ENCODE measurements around the gene KPNA5. TPM values are rescaled to one million over a fixed set of nuclear protein-coding genes. Genes with fewer than 3 reads are reported as not detected.
A peak's percentile ranks its signal among the peaks of the same experiment; 100 is the strongest.

The KPNA5 gene
- total RNA-seq: 10 to 100 TPM; 11.2 to 34.3 TPM
- polyA plus RNA-seq: 1 to 10 TPM; 2.2 to 3.4 TPM
- long read RNA-seq, donor 1, full-length matches to known transcripts: 4 of 195 reads
- long read RNA-seq, donor 1, partial matches to known transcripts: 105 of 195 reads
- long read RNA-seq, donor 1, other reads (novel, unspliced or antisense): 86 of 195 reads
- long read RNA-seq, donor 2: 0 reads
- long read RNA-seq, donor 3, full-length matches to known transcripts: 5 of 5 reads
- long read RNA-seq, donor 3, partial matches to known transcripts: 0 of 5 reads
- long read RNA-seq, donor 3, other reads (novel, unspliced or antisense): 0 of 5 reads
- long read RNA-seq, donor 4, full-length matches to known transcripts: 3 of 3 reads
- long read RNA-seq, donor 4, partial matches to known transcripts: 0 of 3 reads
- long read RNA-seq, donor 4, other reads (novel, unspliced or antisense): 0 of 3 reads
- long read RNA-seq, donor 5, full-length matches to known transcripts: 5 of 16 reads
- long read RNA-seq, donor 5, partial matches to known transcripts: 11 of 16 reads
- long read RNA-seq, donor 5, other reads (novel, unspliced or antisense): 0 of 16 reads

GRCh38 chr6:116680880-116681672, at the start of gene KPNA5:
TSS of gene KPNA5 (plus strand) at chr6:116681211. CDS start at chr6:116681335, 124 bp downstream.
- TF ChIP-seq, protein P1, sequence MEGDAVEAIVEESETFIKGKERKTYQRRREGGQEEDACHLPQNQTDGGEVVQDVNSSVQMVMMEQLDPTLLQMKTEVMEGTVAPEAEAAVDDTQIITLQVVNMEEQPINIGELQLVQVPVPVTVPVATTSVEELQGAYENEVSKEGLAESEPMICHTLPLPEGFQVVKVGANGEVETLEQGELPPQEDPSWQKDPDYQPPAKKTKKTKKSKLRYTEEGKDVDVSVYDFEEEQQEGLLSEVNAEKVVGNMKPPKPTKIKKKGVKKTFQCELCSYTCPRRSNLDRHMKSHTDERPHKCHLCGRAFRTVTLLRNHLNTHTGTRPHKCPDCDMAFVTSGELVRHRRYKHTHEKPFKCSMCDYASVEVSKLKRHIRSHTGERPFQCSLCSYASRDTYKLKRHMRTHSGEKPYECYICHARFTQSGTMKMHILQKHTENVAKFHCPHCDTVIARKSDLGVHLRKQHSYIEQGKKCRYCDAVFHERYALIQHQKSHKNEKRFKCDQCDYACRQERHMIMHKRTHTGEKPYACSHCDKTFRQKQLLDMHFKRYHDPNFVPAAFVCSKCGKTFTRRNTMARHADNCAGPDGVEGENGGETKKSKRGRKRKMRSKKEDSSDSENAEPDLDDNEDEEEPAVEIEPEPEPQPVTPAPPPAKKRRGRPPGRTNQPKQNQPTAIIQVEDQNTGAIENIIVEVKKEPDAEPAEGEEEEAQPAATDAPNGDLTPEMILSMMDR (IDR thresholded peaks at IDR 0.05; ENCODE audit: control extremely low read depth, extremely low read depth): no peak
- WGBS, 2 donors: 0 to 1% methylated on average over 57 to 69 of the region's 69 CpGs
- ATAC-seq (ENCODE audit: insufficient read depth, low FRiP score) (peak; percentile 97), DNase-seq (peak; percentile 96)
- H3K9me3 ChIP-seq (ENCODE audit: control insufficient read depth in 4 of 4, insufficient read depth in 3 of 4, low read length in 3 of 4): no peaks in the 10 kb centered on the region
- H3K27ac ChIP-seq (ENCODE audit: low read depth in 1 of 2, low read length in 1 of 2): peak within 1 kb of the TSS; percentile 87 to 96
- peak within 1 kb of the TSS; percentile 78 for H3K4me3 ChIP-seq
- H3K4me1 ChIP-seq (ENCODE audit: control insufficient read depth in 5 of 5, insufficient read depth in 5 of 5, low read length in 5 of 5): peaks cover 0 to 17% (median 2%) of the 10 kb centered on the region in 5 donors
- H3K36me3 ChIP-seq (ENCODE audit: control insufficient read depth in 4 of 4, insufficient read depth in 4 of 4, low read length in 4 of 4): peaks cover 0 to 18% (median 3%) of the 10 kb centered on the region in 4 donors
- peak within 1 kb of the TSS; percentile 60 to 97 for H3K9ac ChIP-seq (ENCODE audit: insufficient read depth in 1 of 2, low read length in 2 of 2)
- no peaks in the 10 kb centered on the region for H3K27me3 ChIP-seq (ENCODE audit: control insufficient read depth in 3 of 3, insufficient read depth in 3 of 3, low read length in 2 of 3)

GRCh38 chr6:116631379-116631990, 49.5 kb upstream of the KPNA5 start:
- Histone ChIP-seq H3K9me3 (ENCODE audit: control insufficient read depth in 4 of 4, insufficient read depth in 3 of 4, low read length in 3 of 4) (no peaks in the 10 kb centered on the region), H3K4me3 (no peak overlapping the region), H3K9ac (ENCODE audit: insufficient read depth in 1 of 2, low read length in 2 of 2) (no peak overlapping the region), H3K27ac (ENCODE audit: low read depth in 1 of 2, low read length in 1 of 2) (no peak overlapping the region), H3K4me1 (ENCODE audit: control insufficient read depth in 5 of 5, insufficient read depth in 5 of 5, low read length in 5 of 5) (peaks cover 0 to 10% (median 0%) of the 10 kb centered on the region in 5 donors), H3K27me3 (ENCODE audit: control insufficient read depth in 3 of 3, insufficient read depth in 3 of 3, low read length in 2 of 3) (no peaks in the 10 kb centered on the region), H3K36me3 (ENCODE audit: control insufficient read depth in 4 of 4, insufficient read depth in 4 of 4, low read length in 4 of 4) (peaks cover 3 to 15% (median 7%) of the 10 kb centered on the region in 4 donors)
- TF ChIP-seq, protein P1 (IDR thresholded peaks at IDR 0.05; ENCODE audit: control extremely low read depth, extremely low read depth): no peak
- peak; percentile 47 to 70 (median 56) for DNase-seq
- no peak for ATAC-seq (ENCODE audit: insufficient read depth, low FRiP score)
- WGBS, 2 donors: 32 to 33% methylated on average over 5 of the region's 5 CpGs

DNA sequence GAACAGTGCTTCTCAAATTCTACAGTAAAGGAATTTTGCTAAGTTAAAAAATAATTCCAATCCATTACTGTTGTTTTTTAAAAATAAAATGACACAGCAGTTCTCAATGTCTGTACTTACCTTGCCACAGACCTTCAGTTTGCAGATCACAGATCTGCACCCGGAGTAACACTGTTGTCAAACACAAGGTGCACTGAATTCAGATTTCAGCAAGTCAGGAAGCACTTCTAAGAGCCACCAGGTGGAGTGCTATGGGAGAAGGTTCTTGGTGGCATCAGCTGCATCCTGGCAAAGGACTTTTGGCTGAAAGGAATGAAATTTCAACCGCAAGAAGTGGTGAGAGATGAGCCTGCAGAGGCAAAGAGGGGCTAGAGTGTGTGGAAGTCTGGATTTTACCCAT, 47.3 kb upstream of the KPNA5 start:
- TF ChIP-seq, protein P1 (IDR thresholded peaks at IDR 0.05; ENCODE audit: control extremely low read depth, extremely low read depth): no peak
- Histone ChIP-seq H3K4me3 (no peak overlapping the region), H3K27ac (ENCODE audit: low read depth in 1 of 2, low read length in 1 of 2) (no peak overlapping the region), H3K27me3 (ENCODE audit: control insufficient read depth in 3 of 3, insufficient read depth in 3 of 3, low read length in 2 of 3) (no peaks in the 10 kb centered on the region), H3K4me1 (ENCODE audit: control insufficient read depth in 5 of 5, insufficient read depth in 5 of 5, low read length in 5 of 5) (peaks cover 0 to 10% (median 0%) of the 10 kb centered on the region in 5 donors), H3K9me3 (ENCODE audit: control insufficient read depth in 4 of 4, insufficient read depth in 3 of 4, low read length in 3 of 4) (no peaks in the 10 kb centered on the region), H3K36me3 (ENCODE audit: control insufficient read depth in 4 of 4, insufficient read depth in 4 of 4, low read length in 4 of 4) (peaks cover 3 to 17% (median 7%) of the 10 kb centered on the region in 4 donors), H3K9ac (ENCODE audit: insufficient read depth in 1 of 2, low read length in 2 of 2) (no peak overlapping the region)
- ATAC-seq (ENCODE audit: insufficient read depth, low FRiP score): no peak
- no peak for DNase-seq
- WGBS, 2 donors: 80 to 87% methylated on average over 2 of the region's 2 CpGs

Measured in lung (tissue), 16 donors.